ENCODE results near the gene POLR2J.
"Not testable (repeated sequence)": the region's sequence is repeated elsewhere in the genome, so short reads cannot be mapped to it uniquely, and the experiment has no call there.

The POLR2J gene

DNA sequence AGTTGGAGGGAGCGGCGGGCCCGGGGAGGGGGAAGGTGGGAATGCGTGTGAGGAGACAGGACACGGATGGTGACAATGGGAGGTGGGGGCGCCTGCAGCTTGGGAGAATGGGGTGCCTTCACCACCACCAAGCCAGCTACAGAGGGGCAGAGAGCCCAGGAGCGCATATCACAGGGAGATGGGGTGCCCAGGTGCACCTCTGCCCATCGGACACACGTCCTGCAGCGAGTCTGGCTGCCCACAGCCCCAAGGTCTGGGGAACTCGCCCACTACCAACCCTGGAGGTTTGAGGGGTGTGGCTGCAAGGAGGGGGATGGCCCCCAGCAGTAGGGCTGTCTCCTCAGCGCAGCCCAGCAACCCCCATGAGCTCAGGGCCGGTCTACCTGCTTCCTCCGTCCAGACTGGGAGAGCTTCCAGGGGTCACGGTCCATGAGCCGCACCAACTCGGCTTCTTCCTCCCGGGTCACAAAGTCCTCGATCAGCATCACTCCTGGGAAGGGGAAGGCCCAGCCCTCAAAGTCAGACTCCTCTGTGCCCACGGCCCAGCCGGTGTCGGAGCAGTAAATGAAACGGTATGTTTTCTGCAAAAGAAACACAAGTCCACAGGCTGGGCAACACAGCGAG lies 19.4 kb downstream of the POLR2J start:
- Mint-ChIP-seq H3K4me3 (no peak overlapping the region), H3K9me3 (no peaks in the 10 kb centered on the region), H3K27me3 (no peaks in the 10 kb centered on the region), H3K27ac (no peak overlapping the region), H3K36me3 (ENCODE audit: low read depth) (peaks cover 20% of the 10 kb centered on the region), H3K4me1 (ENCODE audit: low read depth) (peaks cover 13% of the 10 kb centered on the region)

DNA sequence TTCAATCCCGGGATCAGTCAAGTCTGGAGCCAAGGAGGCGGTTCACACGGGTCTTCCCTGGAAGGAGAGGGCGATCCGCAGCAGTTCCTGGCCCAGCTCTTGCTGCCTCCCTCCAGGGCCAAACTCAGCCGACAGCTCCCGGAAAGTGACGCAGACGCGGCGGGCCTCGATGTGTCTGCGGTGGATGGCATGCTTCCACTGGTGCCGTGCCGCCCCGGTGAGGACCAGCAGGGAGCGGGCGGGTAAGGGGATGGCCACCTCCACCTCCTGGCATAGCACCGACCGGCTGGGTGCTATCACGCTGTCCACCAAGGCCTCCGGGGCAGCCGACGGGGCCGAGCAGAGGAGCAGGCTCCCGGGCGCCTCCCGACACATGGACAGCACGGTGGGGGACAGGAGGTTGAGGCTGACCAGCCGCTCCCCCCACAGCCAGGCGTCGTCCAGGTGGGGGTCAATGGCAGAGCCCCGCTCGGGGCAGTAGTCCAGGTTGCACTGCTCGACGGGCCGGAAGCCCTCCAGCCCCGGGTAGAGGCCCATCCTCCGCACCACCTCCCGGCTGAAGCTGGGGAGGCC lies 21.3 kb downstream of the POLR2J start:
- Mint-ChIP-seq H3K36me3 (ENCODE audit: low read depth) (peaks cover 20% of the 10 kb centered on the region), H3K4me1 (ENCODE audit: low read depth) (peaks cover under 1% of the 10 kb centered on the region), H3K4me3 (no peak overlapping the region), H3K9me3 (no peaks in the 10 kb centered on the region), H3K27ac (no peak overlapping the region), H3K27me3 (no peaks in the 10 kb centered on the region)

DNA sequence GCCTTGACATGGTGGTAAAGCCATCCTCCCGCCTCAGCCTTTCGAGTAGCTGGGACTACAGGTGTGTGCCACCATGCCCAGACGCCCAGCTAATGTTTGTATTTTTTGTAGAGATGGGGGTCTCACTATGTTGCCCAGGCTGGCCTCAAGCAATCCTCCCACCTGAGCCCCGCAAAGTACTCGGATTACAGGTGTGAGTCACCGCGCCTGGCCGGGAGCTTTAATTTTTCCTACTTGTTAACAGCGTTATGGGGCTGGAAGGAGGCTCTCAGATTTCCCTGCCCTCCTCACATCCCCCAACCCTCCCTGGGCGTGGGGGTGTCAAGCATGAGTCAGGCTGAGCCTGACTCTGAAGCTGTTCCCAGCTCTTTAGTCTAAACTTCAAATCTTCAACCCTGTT lies 22.4 kb downstream of the POLR2J start:
- H3K36me3 Mint-ChIP-seq (ENCODE audit: low read depth) = peaks cover 20% of the 10 kb centered on the region
- no peaks in the 10 kb centered on the region for H3K9me3 Mint-ChIP-seq
- no peak overlapping the region for H3K27ac Mint-ChIP-seq
- no peak overlapping the region for H3K4me3 Mint-ChIP-seq
- H3K27me3 Mint-ChIP-seq = no peaks in the 10 kb centered on the region
- H3K4me1 Mint-ChIP-seq (ENCODE audit: low read depth) = no peaks in the 10 kb centered on the region

DNA sequence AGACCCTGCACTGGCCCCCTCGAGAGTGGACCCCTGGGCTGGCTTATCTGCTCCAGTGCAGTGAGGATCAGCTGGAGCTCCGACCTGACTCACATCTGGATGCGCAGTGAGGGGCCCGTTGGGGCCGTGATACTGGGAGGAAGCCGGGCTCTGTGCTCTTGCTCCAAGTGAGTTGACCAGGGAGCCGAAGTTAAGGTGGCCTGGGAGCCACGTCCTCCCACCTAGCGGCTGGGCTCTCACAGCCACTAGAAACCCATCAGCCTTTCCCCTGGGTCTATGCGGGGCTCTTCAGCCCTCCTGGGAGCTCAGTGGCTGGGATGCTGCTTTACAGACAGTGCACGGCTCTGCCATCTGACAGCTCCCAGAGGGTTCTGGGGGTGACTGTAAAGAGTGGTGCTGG lies 23.1 kb downstream of the POLR2J start:
- Mint-ChIP-seq H3K4me3 (no peak overlapping the region), H3K36me3 (ENCODE audit: low read depth) (peaks cover 16% of the 10 kb centered on the region), H3K4me1 (ENCODE audit: low read depth) (no peaks in the 10 kb centered on the region), H3K9me3 (no peaks in the 10 kb centered on the region), H3K27ac (no peak overlapping the region), H3K27me3 (no peaks in the 10 kb centered on the region)

DNA sequence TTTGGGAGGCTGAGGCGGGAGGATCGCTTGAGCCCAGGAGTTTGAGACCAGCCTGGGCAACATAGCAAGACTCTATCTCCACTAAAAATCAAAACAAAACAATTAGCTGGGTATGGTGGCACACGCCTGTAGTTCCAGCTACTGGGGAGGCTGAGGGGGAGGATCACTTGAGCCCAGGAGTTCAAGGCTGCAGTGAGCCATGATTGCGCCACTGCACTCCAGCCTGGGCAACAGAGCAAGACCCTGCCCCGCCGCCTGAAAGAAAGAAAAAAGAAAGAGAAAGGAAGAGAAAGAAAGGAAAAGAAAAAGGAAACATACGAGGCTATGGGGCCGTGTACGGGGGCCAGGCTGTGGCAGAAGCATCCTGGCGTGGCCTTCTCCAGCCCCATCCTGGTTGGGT lies 23.8 kb downstream of the POLR2J start:
- H3K4me3 Mint-ChIP-seq = not testable (repeated sequence)

DNA sequence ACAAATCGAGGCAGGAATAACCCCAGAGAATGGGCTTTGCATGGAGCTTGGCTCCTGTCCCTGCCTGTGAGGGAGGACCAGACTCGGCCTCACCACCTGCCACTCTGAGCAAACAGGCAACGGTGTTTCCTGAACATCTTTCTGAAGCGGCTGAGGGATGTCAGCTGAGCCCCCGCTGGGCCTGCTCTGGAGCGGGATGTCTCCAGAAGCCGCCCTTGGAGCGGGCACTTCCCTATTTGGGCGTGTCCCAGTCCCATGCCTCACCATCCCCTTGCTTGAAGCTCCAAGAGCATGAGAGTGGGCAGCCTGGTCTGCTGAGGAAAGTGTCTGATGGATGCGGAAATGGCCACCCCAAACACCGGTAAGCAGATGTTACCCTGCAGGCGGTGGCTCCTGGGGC lies 24.3 kb downstream of the POLR2J start:
- no peaks in the 10 kb centered on the region for H3K27me3 Mint-ChIP-seq
- peaks cover 15% of the 10 kb centered on the region for H3K36me3 Mint-ChIP-seq (ENCODE audit: low read depth)
- peaks cover 4% of the 10 kb centered on the region for H3K4me1 Mint-ChIP-seq (ENCODE audit: low read depth)
- H3K27ac Mint-ChIP-seq = no peak overlapping the region
- no peaks in the 10 kb centered on the region for H3K9me3 Mint-ChIP-seq
- H3K4me3 Mint-ChIP-seq = no peak overlapping the region

More for the DNA sequence above, 23.8 kb downstream of the POLR2J start:
- not testable (repeated sequence) for H3K9me3 Mint-ChIP-seq; H3K4me1 Mint-ChIP-seq (ENCODE audit: low read depth); H3K27ac Mint-ChIP-seq; H3K27me3 Mint-ChIP-seq
- peaks cover 15% of the 10 kb centered on the region for H3K36me3 Mint-ChIP-seq (ENCODE audit: low read depth)

DNA sequence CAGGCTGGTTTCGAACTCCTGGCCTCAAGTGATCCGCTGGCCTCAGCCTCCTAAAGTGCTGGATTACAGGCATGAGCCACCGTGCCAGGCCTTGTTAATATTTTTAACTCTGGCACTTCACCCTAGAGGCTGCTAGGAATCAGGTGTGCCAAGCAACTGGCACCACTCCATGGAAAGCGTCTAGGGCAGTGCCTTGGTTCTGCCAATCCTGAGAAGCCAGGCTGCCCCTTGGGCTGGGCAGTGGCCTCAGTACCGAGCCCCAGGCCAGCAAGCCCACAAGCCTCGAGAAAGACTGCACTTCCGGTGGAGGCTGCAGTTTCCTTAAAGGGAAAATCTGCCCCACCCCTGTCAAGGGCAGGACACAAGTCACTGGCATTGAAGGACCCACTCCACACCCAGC lies 25.4 kb downstream of the POLR2J start:
- no peaks in the 10 kb centered on the region for H3K9me3 Mint-ChIP-seq
- no peak overlapping the region for H3K27ac Mint-ChIP-seq
- peaks cover 4% of the 10 kb centered on the region for H3K4me1 Mint-ChIP-seq (ENCODE audit: low read depth)
- no peak overlapping the region for H3K4me3 Mint-ChIP-seq
- no peaks in the 10 kb centered on the region for H3K27me3 Mint-ChIP-seq
- H3K36me3 Mint-ChIP-seq (ENCODE audit: low read depth) = peaks cover 14% of the 10 kb centered on the region

DNA sequence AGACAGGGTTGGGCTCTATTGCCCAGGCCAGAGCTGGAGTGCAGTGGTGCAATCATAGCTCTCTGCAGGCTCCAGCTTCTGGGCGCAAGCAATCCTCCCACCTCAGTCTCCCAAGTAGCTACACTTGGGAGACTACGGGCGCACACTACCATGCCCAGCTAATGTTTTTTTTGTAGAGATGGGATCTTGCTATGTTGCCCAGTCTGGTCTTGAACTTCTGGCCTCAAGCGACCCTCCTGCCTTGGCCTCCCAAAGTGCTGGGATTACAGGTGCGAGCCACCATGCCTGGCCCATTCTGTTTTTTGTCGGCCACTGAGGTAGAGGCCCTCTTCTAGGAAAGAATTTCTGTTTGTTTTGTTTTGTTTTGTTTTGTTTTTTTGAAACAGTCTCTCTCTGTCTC lies 26.3 kb downstream of the POLR2J start:
- H3K27ac Mint-ChIP-seq = no peak overlapping the region
- no peak overlapping the region for H3K4me3 Mint-ChIP-seq
- peaks cover 14% of the 10 kb centered on the region for H3K36me3 Mint-ChIP-seq (ENCODE audit: low read depth)
- no peaks in the 10 kb centered on the region for H3K9me3 Mint-ChIP-seq
- H3K27me3 Mint-ChIP-seq = no peaks in the 10 kb centered on the region
- peaks cover 4% of the 10 kb centered on the region for H3K4me1 Mint-ChIP-seq (ENCODE audit: low read depth)

DNA sequence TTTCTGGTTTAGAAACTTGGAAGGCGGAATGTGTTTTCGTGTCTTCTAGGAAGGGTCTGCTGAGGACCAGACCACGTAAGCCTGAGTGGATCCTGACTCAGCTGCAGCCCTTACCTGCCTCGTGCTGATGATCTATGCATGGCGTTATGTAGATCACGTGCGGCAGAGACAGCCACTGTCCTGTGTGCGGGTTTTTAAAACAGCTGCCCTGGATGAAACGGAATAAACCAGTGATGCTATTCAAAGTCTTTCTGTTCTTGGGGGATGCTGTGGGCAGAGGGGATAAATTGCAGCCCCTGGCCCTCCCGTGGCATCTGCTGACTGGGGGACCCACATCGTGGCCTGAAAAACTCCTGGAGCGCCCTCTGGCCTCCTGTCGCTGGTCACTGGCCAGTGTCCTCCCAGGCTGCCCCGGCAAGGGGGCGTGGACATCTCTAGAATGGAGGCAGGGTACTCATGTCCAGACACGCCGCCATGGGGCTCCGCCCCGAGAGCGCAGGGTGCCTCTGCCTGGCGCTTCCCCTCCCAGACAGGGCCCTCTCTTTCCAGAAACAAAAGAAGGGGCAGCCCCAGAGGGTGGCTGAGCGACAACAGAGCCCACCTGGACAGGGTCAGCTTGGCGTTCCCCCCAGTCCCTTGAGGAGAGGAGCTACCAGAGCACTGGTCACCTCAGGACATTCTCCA lies 27.2 kb downstream of the POLR2J start:
- peaks cover 10% of the 10 kb centered on the region for H3K36me3 Mint-ChIP-seq (ENCODE audit: low read depth)
- H3K4me3 Mint-ChIP-seq = no peak overlapping the region
- no peaks in the 10 kb centered on the region for H3K27me3 Mint-ChIP-seq
- no peak overlapping the region for H3K27ac Mint-ChIP-seq
- H3K9me3 Mint-ChIP-seq = no peaks in the 10 kb centered on the region
- peaks cover 4% of the 10 kb centered on the region for H3K4me1 Mint-ChIP-seq (ENCODE audit: low read depth)

DNA sequence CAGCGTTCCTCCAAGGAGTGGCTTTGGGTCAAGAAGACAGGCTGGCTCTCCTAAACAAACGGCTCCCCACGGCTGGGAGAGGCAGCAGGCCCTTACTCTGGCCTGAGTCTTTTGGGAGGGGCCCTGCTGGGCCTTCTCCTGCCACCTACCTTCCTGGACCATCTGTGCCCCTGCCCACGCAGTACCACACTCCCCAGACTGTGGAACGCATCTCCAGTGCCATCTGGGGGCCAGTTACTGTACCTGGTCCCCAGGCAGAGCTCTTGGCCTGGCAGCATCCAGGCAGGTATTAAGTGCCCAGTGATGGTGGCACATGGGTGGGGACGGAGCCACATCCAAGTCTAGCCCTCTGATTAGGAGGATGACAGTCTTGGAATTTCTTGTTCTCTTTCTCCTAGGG lies 28.5 kb downstream of the POLR2J start:
- no peak overlapping the region for H3K4me3 Mint-ChIP-seq
- H3K27me3 Mint-ChIP-seq = no peaks in the 10 kb centered on the region
- H3K27ac Mint-ChIP-seq = no peak overlapping the region
- no peaks in the 10 kb centered on the region for H3K9me3 Mint-ChIP-seq
- peaks cover 18% of the 10 kb centered on the region for H3K36me3 Mint-ChIP-seq (ENCODE audit: low read depth)
- H3K4me1 Mint-ChIP-seq (ENCODE audit: low read depth) = peaks cover 4% of the 10 kb centered on the region

DNA sequence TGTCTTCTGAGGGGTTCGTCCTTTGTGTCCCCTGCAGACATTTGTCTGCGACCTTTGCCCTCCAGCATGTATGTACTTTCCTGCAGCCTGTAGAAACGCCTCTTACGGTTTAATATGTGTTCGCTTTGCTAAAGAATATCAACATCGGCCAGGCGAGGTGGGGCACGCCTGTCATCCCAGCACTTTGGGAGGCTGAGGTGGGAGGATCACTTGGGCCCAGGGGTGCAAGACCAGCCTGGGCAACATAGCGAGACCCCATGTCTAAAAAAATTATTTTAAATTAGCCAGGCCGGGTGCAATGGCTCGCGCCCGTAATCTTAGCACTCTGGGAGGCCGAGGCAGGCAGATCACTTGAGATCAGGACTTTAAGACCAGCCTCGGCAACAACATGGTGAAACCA lies 29.6 kb downstream of the POLR2J start:
- no peaks in the 10 kb centered on the region for H3K9me3 Mint-ChIP-seq
- no peak overlapping the region for H3K27ac Mint-ChIP-seq
- H3K4me1 Mint-ChIP-seq (ENCODE audit: low read depth) = peaks cover 9% of the 10 kb centered on the region
- H3K36me3 Mint-ChIP-seq (ENCODE audit: low read depth) = peaks cover 18% of the 10 kb centered on the region
- H3K4me3 Mint-ChIP-seq = no peak overlapping the region
- no peaks in the 10 kb centered on the region for H3K27me3 Mint-ChIP-seq

DNA sequence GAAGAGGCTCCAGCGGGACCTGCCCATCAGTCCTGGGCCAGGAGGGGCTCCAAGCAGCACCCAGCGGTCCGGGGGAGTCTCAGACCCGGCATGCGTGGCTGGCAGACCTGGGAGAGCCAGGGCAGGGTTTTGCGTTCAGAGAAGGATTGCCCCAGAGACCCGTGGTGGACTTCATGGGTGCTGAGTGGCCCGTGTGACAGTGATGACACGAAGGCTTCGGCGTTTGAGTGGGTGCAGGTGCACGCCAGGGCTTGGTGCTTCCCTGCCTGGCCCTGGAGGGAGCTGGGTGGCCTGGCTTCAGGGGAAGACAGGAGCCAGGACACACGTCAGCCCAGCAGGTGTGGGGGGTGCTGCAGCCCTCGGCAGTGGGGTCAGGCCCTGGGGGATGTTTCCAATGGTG lies 31.4 kb downstream of the POLR2J start:
- Mint-ChIP-seq H3K36me3 (ENCODE audit: low read depth) (peaks cover 18% of the 10 kb centered on the region), H3K27me3 (no peaks in the 10 kb centered on the region), H3K4me3 (no peak overlapping the region), H3K4me1 (ENCODE audit: low read depth) (peaks cover 14% of the 10 kb centered on the region), H3K27ac (no peak overlapping the region), H3K9me3 (no peaks in the 10 kb centered on the region)

DNA sequence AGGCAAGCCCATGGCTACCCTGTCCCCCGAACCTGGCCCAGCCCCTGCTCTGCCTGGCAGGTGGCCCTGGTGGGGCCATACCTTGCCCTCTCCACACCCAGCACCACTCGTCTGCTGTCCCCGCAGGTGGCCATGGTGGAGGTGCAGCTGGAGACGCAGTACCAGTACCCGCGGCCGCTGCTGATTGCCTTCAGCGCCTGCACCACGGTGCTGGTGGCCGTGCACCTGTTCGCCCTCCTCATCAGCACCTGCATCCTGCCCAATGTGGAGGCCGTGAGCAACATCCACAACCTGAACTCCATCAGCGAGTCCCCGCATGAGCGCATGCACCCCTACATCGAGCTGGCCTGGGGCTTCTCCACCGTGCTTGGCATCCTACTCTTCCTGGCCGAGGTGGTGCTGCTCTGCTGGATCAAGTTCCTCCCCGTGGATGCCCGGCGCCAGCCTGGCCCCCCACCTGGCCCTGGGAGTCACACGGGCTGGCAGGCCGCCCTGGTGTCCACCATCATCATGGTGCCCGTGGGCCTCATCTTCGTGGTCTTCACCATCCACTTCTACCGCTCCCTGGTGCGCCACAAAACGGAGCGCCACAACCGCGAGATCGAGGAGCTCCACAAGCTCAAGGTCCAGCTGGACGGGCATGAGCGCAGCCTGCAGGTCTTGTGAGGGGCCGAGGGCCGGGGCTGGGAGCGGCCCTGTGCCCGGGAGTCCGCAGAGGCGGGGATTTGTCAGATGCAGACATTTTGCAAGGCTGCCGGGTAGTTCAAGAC lies 32.1 kb downstream of the POLR2J start:
- Mint-ChIP-seq H3K4me3 (no peak overlapping the region), H3K27me3 (no peaks in the 10 kb centered on the region), H3K27ac (no peak overlapping the region), H3K4me1 (ENCODE audit: low read depth) (peaks cover 17% of the 10 kb centered on the region), H3K36me3 (ENCODE audit: low read depth) (peaks cover 25% of the 10 kb centered on the region), H3K9me3 (no peaks in the 10 kb centered on the region)

DNA sequence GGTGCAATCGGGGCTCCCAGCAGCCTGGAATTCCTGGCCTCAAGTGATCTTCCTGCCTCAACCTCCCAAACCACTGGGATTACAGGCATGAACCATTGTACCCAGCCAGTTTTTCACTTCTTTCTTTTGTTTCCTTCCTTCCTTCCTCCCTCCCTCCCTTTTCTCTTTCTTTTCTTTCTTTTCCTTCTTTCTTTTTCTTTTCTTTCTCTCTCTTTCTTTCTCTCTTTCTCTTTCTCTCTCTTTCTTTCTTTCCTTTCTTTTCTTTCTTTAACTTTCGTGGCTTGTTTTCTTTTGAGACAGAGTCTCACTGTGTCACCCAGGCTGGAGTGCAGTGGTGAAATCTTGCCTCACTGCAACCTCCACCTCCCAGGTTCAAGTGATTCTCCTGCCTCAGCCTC lies 33.0 kb downstream of the POLR2J start:
- Mint-ChIP-seq H3K27me3 (no peaks in the 10 kb centered on the region), H3K9me3 (no peaks in the 10 kb centered on the region), H3K4me1 (ENCODE audit: low read depth) (peaks cover 18% of the 10 kb centered on the region), H3K4me3 (no peak overlapping the region), H3K27ac (no peak overlapping the region), H3K36me3 (ENCODE audit: low read depth) (peaks cover 27% of the 10 kb centered on the region)

DNA sequence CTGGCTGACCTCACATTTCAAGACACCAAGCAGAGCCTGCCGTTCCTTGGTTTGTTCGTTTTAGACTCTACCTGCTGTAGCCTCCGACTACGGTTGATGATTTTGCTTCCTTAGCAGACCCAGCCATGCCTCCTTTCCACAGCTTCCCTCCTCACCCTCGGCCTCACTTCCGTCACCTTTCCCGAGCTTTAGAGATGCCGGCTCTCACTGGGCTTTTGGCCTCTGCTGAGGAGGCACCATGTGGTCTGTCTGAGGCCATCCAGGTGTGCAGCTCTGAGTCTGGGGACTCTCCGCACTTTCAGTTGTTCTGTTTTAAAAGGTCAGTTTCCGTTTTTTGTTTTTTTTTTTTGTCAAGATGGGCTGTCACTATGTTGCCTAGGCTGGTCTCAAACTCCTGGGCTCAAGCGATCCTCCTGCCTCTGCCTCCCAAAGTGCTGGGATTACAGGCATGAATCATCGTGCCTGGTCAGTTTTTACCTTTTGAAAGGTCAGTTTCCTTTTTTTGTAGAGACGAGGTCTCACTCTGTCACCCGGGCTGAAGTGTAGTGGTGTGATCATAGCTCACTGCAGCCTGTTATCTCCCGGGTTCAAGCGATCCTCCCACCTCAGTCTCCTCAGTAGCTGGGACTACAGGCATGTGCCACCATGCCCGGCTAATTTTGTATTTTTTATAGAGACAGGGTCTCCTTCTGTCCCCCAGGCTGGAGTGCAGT lies 33.6 kb downstream of the POLR2J start:
- Mint-ChIP-seq H3K9me3 (no peaks in the 10 kb centered on the region), H3K27ac (peak overlapping the region; percentile 47), H3K4me3 (no peak overlapping the region), H3K4me1 (ENCODE audit: low read depth) (peaks cover 14% of the 10 kb centered on the region), H3K27me3 (no peaks in the 10 kb centered on the region), H3K36me3 (ENCODE audit: low read depth) (peaks cover 27% of the 10 kb centered on the region)
